Dedifferentiated amniotic fluid mesenchymal stem cell (primary cell): Measurements from ENCODE around the gene FAM20B.
"Not testable (repeated sequence)": the region's sequence is repeated elsewhere in the genome, so short reads cannot be mapped to it uniquely, and the experiment has no call there.

ENCODE experiments used
- DNase-seq: peaks from one replicate; pipeline ENCODE4 v3.0.0-alpha.2; 2016; ENCODE audit errors: extremely low spot score

The FAM20B gene

GRCh38 chr1:179025125-179025974 lies at the start of gene FAM20B:
TSS of gene FAM20B (plus strand) at chr1:179025894. CDS start at chr1:179043848, 17,954 bp downstream.
- DNase-seq: peak; percentile 84

- no peak for DNase-seq
Observed at GRCh38 chr1:178976541-178976940, 49.2 kb upstream of the FAM20B start.

GRCh38 chr1:178986204-178986603 lies 39.5 kb upstream of the FAM20B start:
- DNase-seq: no peak

GRCh38 chr1:178988198-178988597 lies 37.5 kb upstream of the FAM20B start:
- not testable (repeated sequence) for DNase-seq

- DNase-seq: peak; percentile 25
Observed at GRCh38 chr1:178993559-178993958, 32.1 kb upstream of the FAM20B start.

- no peak for DNase-seq
Observed at GRCh38 chr1:178997428-178997827, 28.3 kb upstream of the FAM20B start.

- DNase-seq: no peak
Observed at GRCh38 chr1:178998295-178998694, 27.4 kb upstream of the FAM20B start.

- no peak for DNase-seq
Observed at GRCh38 chr1:178999061-178999460, 26.6 kb upstream of the FAM20B start.

- DNase-seq: no peak
Observed at GRCh38 chr1:179001451-179001850, 24.2 kb upstream of the FAM20B start.

GRCh38 chr1:179002064-179002463 lies 23.6 kb upstream of the FAM20B start:
- not testable (repeated sequence) for DNase-seq

GRCh38 chr1:179002552-179003345 lies 22.9 kb upstream of the FAM20B start:
- DNase-seq: no peak

GRCh38 chr1:179003512-179004066 lies 22.1 kb upstream of the FAM20B start:
- DNase-seq: no peak

- DNase-seq: no peak
Observed at GRCh38 chr1:179007233-179007632, 18.5 kb upstream of the FAM20B start.

- no peak for DNase-seq
Observed at GRCh38 chr1:179010671-179011070, 15.0 kb upstream of the FAM20B start.

GRCh38 chr1:179012038-179012437 lies 13.7 kb upstream of the FAM20B start:
- peak; percentile 36 for DNase-seq

- no peak for DNase-seq
Observed at GRCh38 chr1:179014123-179014522, 11.6 kb upstream of the FAM20B start.

- DNase-seq: no peak
Observed at GRCh38 chr1:179015396-179015795, 10.3 kb upstream of the FAM20B start.

GRCh38 chr1:179016706-179017382 lies 8.8 kb upstream of the FAM20B start:
- DNase-seq: peak; percentile 92

GRCh38 chr1:179017383-179018326 lies 8.0 kb upstream of the FAM20B start:
- DNase-seq: no peak

GRCh38 chr1:179021873-179022272 lies 3.8 kb upstream of the FAM20B start:
- DNase-seq: no peak
